Trophoblast cell (in vitro differentiated cells and primary cell): ENCODE measurements around the gene DPP6.

Experiments
- DNase-seq, 2 donors: peaks; one replicate each; pipeline ENCODE4 v3.0.0-alpha.2; 2016
- H2AFZ ChIP-seq: 2 replicates; pipeline ENCODE4 v1.6.1; 2013; ENCODE audit warnings: low read length, moderate library complexity, mild to moderate bottlenecking; ENCODE audit not compliant: insufficient read depth, poor library complexity
- H2AK5ac ChIP-seq: 2 replicates; pipeline ENCODE4 v1.6.1; 2013; ENCODE audit warnings: mild to moderate bottlenecking, low read length
- H2BK120ac ChIP-seq: 2 replicates; pipeline ENCODE4 v1.6.1; 2013; ENCODE audit warnings: low read length, mild to moderate bottlenecking, moderate library complexity; ENCODE audit not compliant: insufficient read depth, poor library complexity
- H2BK12ac ChIP-seq: 2 replicates; pipeline ENCODE4 v1.6.1; 2013; ENCODE audit warnings: mild to moderate bottlenecking, low read length, moderate library complexity
- H2BK5ac ChIP-seq: 2 replicates; pipeline ENCODE4 v1.6.1; 2013; ENCODE audit warnings: low read length, low read depth, moderate library complexity, mild to moderate bottlenecking; ENCODE audit not compliant: poor library complexity
- H3K14ac ChIP-seq: 2 replicates; pipeline ENCODE4 v1.6.1; 2013; ENCODE audit warnings: mild to moderate bottlenecking, low read length
- H3K18ac ChIP-seq: 2 replicates; pipeline ENCODE4 v1.6.1; 2013; ENCODE audit warnings: mild to moderate bottlenecking, low read length
- H3K23ac ChIP-seq: 2 replicates; pipeline ENCODE4 v1.6.1; 2013; ENCODE audit warnings: low read length
- H3K27ac ChIP-seq: 2 replicates; pipeline ENCODE4 v1.5.1; 2013; ENCODE audit warnings: low read depth, mild to moderate bottlenecking, inconsistent platforms, low read length, moderate library complexity
- H3K27me3 ChIP-seq: 2 replicates; pipeline ENCODE4 v1.6.1; 2013; ENCODE audit warnings: inconsistent platforms, mild to moderate bottlenecking, low read length, moderate library complexity; ENCODE audit not compliant: insufficient read depth
- H3K36me3 ChIP-seq, 2 experiments: 1 replicate in 1 of 2; 2 replicates in 1 of 2; pipeline ENCODE4 v1.6.1; 2013; ENCODE audit warnings: low read length in 2 of 2, mild to moderate bottlenecking in 2 of 2, moderate library complexity in 1 of 2; ENCODE audit not compliant: insufficient read depth in 2 of 2, control insufficient read depth in 1 of 2
- H3K4ac ChIP-seq: 2 replicates; pipeline ENCODE4 v1.6.1; 2013; ENCODE audit warnings: low read depth, mild to moderate bottlenecking, low read length, moderate library complexity
- H3K4me1 ChIP-seq, 2 experiments: 1 replicate in 1 of 2; 2 replicates in 1 of 2; pipeline ENCODE4 v1.6.1; 2013; ENCODE audit warnings: low read length in 2 of 2, mild to moderate bottlenecking in 2 of 2, moderate library complexity in 1 of 2; ENCODE audit not compliant: insufficient read depth in 2 of 2, control insufficient read depth in 1 of 2
- H3K4me2 ChIP-seq: 2 replicates; pipeline ENCODE4 v1.6.1; 2013; ENCODE audit warnings: inconsistent platforms, mild to moderate bottlenecking, low read length, moderate library complexity
- H3K4me3 ChIP-seq: 2 replicates; pipeline ENCODE4 v1.5.1; 2013; ENCODE audit warnings: mild to moderate bottlenecking, low read depth, low read length, inconsistent platforms
- H3K79me1 ChIP-seq: one replicate; pipeline ENCODE4 v1.6.1; 2013; ENCODE audit warnings: low read length
- H3K79me2 ChIP-seq: 2 replicates; pipeline ENCODE4 v1.6.1; 2013; ENCODE audit warnings: low read length, mild to moderate bottlenecking; ENCODE audit not compliant: control insufficient read depth, insufficient read depth, poor library complexity
- H3K9ac ChIP-seq: 2 replicates; pipeline ENCODE4 v1.6.1; 2013; ENCODE audit warnings: mild to moderate bottlenecking, low read length
- H3K9me3 ChIP-seq: 2 replicates; pipeline ENCODE4 v1.6.1; 2013; ENCODE audit warnings: low read depth, mild to moderate bottlenecking, control low read depth, inconsistent platforms, low read length; ENCODE audit not compliant: insufficient read depth
- H4K12ac ChIP-seq: 2 replicates; pipeline ENCODE4 v1.6.1; 2013; ENCODE audit warnings: low read depth, mild to moderate bottlenecking, low read length, moderate library complexity
- H4K8ac ChIP-seq: 2 replicates; pipeline ENCODE4 v1.6.1; 2013; ENCODE audit warnings: low read depth, mild to moderate bottlenecking, low read length, moderate library complexity
- H4K91ac ChIP-seq: one replicate; pipeline ENCODE4 v1.6.1; 2013; ENCODE audit warnings: low read depth, mild to moderate bottlenecking, low read length, moderate library complexity
- WGBS: extraction: QIAGEN DNeasy Blood & Tissue Kit; methylation state at CpG from one replicate; pipeline ENCODE4 v1.1.7; 2013; ENCODE audit warnings: missing lambda C conversion rate; ENCODE audit not compliant: insufficient read length, insufficient coverage; ENCODE audit errors: extremely low coverage; 5-methylcytosine and 5-hydroxymethylcytosine counted together

Gene DPP6

GRCh38 chr7:154566877-154567276 is 514.7 kb downstream of the DPP6 start:
- Histone ChIP-seq H4K8ac (no peak overlapping the region), H2BK120ac (no peak overlapping the region), H3K4me1 (no peaks in the 10 kb centered on the region), H3K18ac (no peak overlapping the region), H3K79me1 (no peaks in the 10 kb centered on the region), H3K9ac (no peak overlapping the region), H3K14ac (no peak overlapping the region), H4K12ac (no peak overlapping the region), H3K4ac (no peak overlapping the region), H2AFZ (no peak overlapping the region), H3K9me3 (no peaks in the 10 kb centered on the region), H4K91ac (no peak overlapping the region), H3K27ac (no peak overlapping the region), H3K4me3 (no peak overlapping the region), H2BK5ac (no peak overlapping the region), H3K79me2 (no peaks in the 10 kb centered on the region), H2BK12ac (no peak overlapping the region), H3K4me2 (no peak overlapping the region), H2AK5ac (no peak overlapping the region), H3K36me3 (no peaks in the 10 kb centered on the region), H3K27me3 (no peaks in the 10 kb centered on the region), H3K23ac (no peak overlapping the region)
- DNase-seq = peak in 1 of 2 donors; percentile 20
- WGBS = no CpG with 5 or more reads among the region's 1 CpG

- Histone ChIP-seq H2AK5ac (no peak overlapping the region), H3K4me2 (no peak overlapping the region), H3K4ac (no peak overlapping the region), H3K4me1 (no peaks in the 10 kb centered on the region), H3K36me3 (no peaks in the 10 kb centered on the region), H4K8ac (no peak overlapping the region), H3K79me2 (no peaks in the 10 kb centered on the region), H2BK120ac (no peak overlapping the region), H2BK5ac (no peak overlapping the region), H3K79me1 (no peaks in the 10 kb centered on the region), H3K14ac (no peak overlapping the region), H3K27ac (no peak overlapping the region), H3K9ac (no peak overlapping the region), H3K4me3 (no peak overlapping the region), H3K18ac (no peak overlapping the region), H4K91ac (no peak overlapping the region), H4K12ac (no peak overlapping the region), H3K23ac (no peak overlapping the region), H3K27me3 (no peaks in the 10 kb centered on the region), H2AFZ (no peak overlapping the region), H2BK12ac (no peak overlapping the region), H3K9me3 (peaks cover 3% of the 10 kb centered on the region)
- WGBS = no CpG with 5 or more reads among the region's 10 CpGs
- DNase-seq = no peak
These were observed 516.1 kb downstream of the DPP6 start for GRCh38 chr7:154568346-154568745.

GRCh38 chr7:154569916-154570315 is 517.7 kb downstream of the DPP6 start:
- H2AK5ac ChIP-seq = no peak overlapping the region
- no peak overlapping the region for H2AFZ ChIP-seq
- H2BK5ac ChIP-seq = no peak overlapping the region
- no peak overlapping the region for H2BK120ac ChIP-seq
- no peak overlapping the region for H3K27ac ChIP-seq
- H3K14ac ChIP-seq = no peak overlapping the region
- no peaks in the 10 kb centered on the region for H3K4me1 ChIP-seq
- no CpG with 5 or more reads among the region's 2 CpGs for WGBS
- no peak overlapping the region for H4K12ac ChIP-seq
- H3K4ac ChIP-seq = no peak overlapping the region
- H3K79me1 ChIP-seq = no peaks in the 10 kb centered on the region
- H3K79me2 ChIP-seq = no peaks in the 10 kb centered on the region
- H3K9ac ChIP-seq = no peak overlapping the region
- no peak overlapping the region for H4K8ac ChIP-seq
- H3K23ac ChIP-seq = no peak overlapping the region
- no peak overlapping the region for H2BK12ac ChIP-seq
- H3K27me3 ChIP-seq = no peaks in the 10 kb centered on the region
- H3K4me3 ChIP-seq = no peak overlapping the region
- no peak overlapping the region for H3K4me2 ChIP-seq
- no peak overlapping the region for H4K91ac ChIP-seq
- no peak for DNase-seq
- no peak overlapping the region for H3K18ac ChIP-seq
- H3K36me3 ChIP-seq = no peaks in the 10 kb centered on the region
- H3K9me3 ChIP-seq = peaks cover 12% of the 10 kb centered on the region

GRCh38 chr7:154571772-154572171 is 519.6 kb downstream of the DPP6 start:
- Histone ChIP-seq H3K79me1 (no peaks in the 10 kb centered on the region), H3K14ac (no peak overlapping the region), H2AK5ac (no peak overlapping the region), H3K27me3 (no peaks in the 10 kb centered on the region), H4K12ac (no peak overlapping the region), H2AFZ (no peak overlapping the region), H4K91ac (no peak overlapping the region), H3K36me3 (no peaks in the 10 kb centered on the region), H2BK120ac (no peak overlapping the region), H3K79me2 (no peaks in the 10 kb centered on the region), H3K4me1 (no peaks in the 10 kb centered on the region), H3K4me3 (no peak overlapping the region), H3K4ac (no peak overlapping the region), H3K9ac (no peak overlapping the region), H2BK12ac (no peak overlapping the region), H3K18ac (no peak overlapping the region), H3K4me2 (no peak overlapping the region), H2BK5ac (no peak overlapping the region), H3K9me3 (peaks cover 17% of the 10 kb centered on the region), H4K8ac (no peak overlapping the region), H3K23ac (no peak overlapping the region), H3K27ac (no peak overlapping the region)
- no CpG with 5 or more reads among the region's 3 CpGs for WGBS
- DNase-seq = no peak
